ENCODE measurements around the gene ARSG.
"Not testable (repeated sequence)": the region's sequence is repeated elsewhere in the genome, so short reads cannot be mapped to it uniquely, and the experiment has no call there.

Gene ARSG

GRCh38 chr17:68277807-68278206 is 13.5 kb upstream of the ARSG start:
- no peak for DNase-seq (ENCODE audit: low spot score)

- not testable (repeated sequence) for DNase-seq (ENCODE audit: low spot score)
These were observed 9.3 kb upstream of the ARSG start for GRCh38 chr17:68281965-68282364.

- DNase-seq (ENCODE audit: low spot score): no peak
These were observed 2.9 kb upstream of the ARSG start for GRCh38 chr17:68288375-68288774.

GRCh38 chr17:68288804-68289203 is 2.5 kb upstream of the ARSG start:
- DNase-seq (ENCODE audit: low spot score): no peak

GRCh38 chr17:68289473-68289872 is 1.8 kb upstream of the ARSG start:
- DNase-seq (ENCODE audit: low spot score): no peak

- DNase-seq (ENCODE audit: low spot score): no peak
These were observed 1.4 kb upstream of the ARSG start for GRCh38 chr17:68289936-68290267.

- peak; percentile 59 for DNase-seq (ENCODE audit: low spot score)
These were observed 884 bp upstream of the ARSG start for GRCh38 chr17:68290268-68290954.

GRCh38 chr17:68291836-68292688 is 767 bp downstream of the ARSG start:
- DNase-seq (ENCODE audit: low spot score): peak; percentile 84

GRCh38 chr17:68292689-68293040 is 1.4 kb downstream of the ARSG start:
- no peak for DNase-seq (ENCODE audit: low spot score)

- no peak for DNase-seq (ENCODE audit: low spot score)
These were observed 2.3 kb downstream of the ARSG start for GRCh38 chr17:68293490-68294195.

- DNase-seq (ENCODE audit: low spot score): no peak
These were observed 2.9 kb downstream of the ARSG start for GRCh38 chr17:68294196-68294555.

- no peak for DNase-seq (ENCODE audit: low spot score)
These were observed 3.3 kb downstream of the ARSG start for GRCh38 chr17:68294617-68295016.

- DNase-seq (ENCODE audit: low spot score): no peak
These were observed 3.8 kb downstream of the ARSG start for GRCh38 chr17:68295086-68295485.

- DNase-seq (ENCODE audit: low spot score): no peak
These were observed 5.2 kb downstream of the ARSG start for GRCh38 chr17:68296217-68297191.

GRCh38 chr17:68297195-68297594 is 5.9 kb downstream of the ARSG start:
- DNase-seq (ENCODE audit: low spot score): no peak

- DNase-seq (ENCODE audit: low spot score): no peak
These were observed 7.3 kb downstream of the ARSG start for GRCh38 chr17:68298601-68299000.

GRCh38 chr17:68299817-68300216 is 8.5 kb downstream of the ARSG start:
- no peak for DNase-seq (ENCODE audit: low spot score)

- DNase-seq (ENCODE audit: low spot score): no peak
These were observed 10.2 kb downstream of the ARSG start for GRCh38 chr17:68301438-68301959.

- no peak for DNase-seq (ENCODE audit: low spot score)
These were observed 10.8 kb downstream of the ARSG start for GRCh38 chr17:68302066-68302564.

GRCh38 chr17:68302666-68303065 is 11.4 kb downstream of the ARSG start:
- DNase-seq (ENCODE audit: low spot score): no peak

GRCh38 chr17:68304706-68305105 is 13.4 kb downstream of the ARSG start:
- no peak for DNase-seq (ENCODE audit: low spot score)

- no peak for DNase-seq (ENCODE audit: low spot score)
These were observed 13.8 kb downstream of the ARSG start for GRCh38 chr17:68305142-68305541.
